ENCODE measurements around the gene MAD1L1. TPM values are rescaled to one million over a fixed set of nuclear protein-coding genes. Genes with fewer than 3 reads are reported as not detected.

Gene MAD1L1
- total RNA-seq, 2 donors from 2014 or later, result 59.1 to 61.4 TPM

GRCh38 chr7:2072798-2073197, 159.9 kb downstream of the MAD1L1 start:
- Histone ChIP-seq H3K36me3 (ENCODE audit: control insufficient read depth, insufficient read depth, low read length) (peaks cover 7% of the 10 kb centered on the region), H3K27me3 (ENCODE audit: control insufficient read depth, insufficient read depth, low read length, poor library complexity, severe bottlenecking) (no peaks in the 10 kb centered on the region), H3K4me1 (ENCODE audit: control insufficient read depth, insufficient read depth, low read length) (no peaks in the 10 kb centered on the region), H3K9me3 (ENCODE audit: control insufficient read depth, low read length) (no peaks in the 10 kb centered on the region), H3K9ac (ENCODE audit: extremely low read depth, low read length, poor library complexity, severe bottlenecking) (no peak overlapping the region), H3K4me3 (ENCODE audit: low read length) (no peak overlapping the region), H3K27ac (ENCODE audit: low read depth, low read length) (peak overlapping the region; percentile 36)
- TF ChIP-seq, protein P1, sequence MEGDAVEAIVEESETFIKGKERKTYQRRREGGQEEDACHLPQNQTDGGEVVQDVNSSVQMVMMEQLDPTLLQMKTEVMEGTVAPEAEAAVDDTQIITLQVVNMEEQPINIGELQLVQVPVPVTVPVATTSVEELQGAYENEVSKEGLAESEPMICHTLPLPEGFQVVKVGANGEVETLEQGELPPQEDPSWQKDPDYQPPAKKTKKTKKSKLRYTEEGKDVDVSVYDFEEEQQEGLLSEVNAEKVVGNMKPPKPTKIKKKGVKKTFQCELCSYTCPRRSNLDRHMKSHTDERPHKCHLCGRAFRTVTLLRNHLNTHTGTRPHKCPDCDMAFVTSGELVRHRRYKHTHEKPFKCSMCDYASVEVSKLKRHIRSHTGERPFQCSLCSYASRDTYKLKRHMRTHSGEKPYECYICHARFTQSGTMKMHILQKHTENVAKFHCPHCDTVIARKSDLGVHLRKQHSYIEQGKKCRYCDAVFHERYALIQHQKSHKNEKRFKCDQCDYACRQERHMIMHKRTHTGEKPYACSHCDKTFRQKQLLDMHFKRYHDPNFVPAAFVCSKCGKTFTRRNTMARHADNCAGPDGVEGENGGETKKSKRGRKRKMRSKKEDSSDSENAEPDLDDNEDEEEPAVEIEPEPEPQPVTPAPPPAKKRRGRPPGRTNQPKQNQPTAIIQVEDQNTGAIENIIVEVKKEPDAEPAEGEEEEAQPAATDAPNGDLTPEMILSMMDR (conservative IDR thresholded peaks at IDR 0.05), result no peak
- 89 to 92% methylated on average over 7 to 13 of the region's 13 CpGs for WGBS, 2 experiments (ENCODE audit: insufficient coverage in 1 of 2, insufficient read length in 1 of 2)
- DNase-seq, result no peak
- Mint-ChIP-seq H3K27ac (no peak overlapping the region), H3K4me1 (no peaks in the 10 kb centered on the region), H3K27me3 (ENCODE audit: insufficient read depth) (no peaks in the 10 kb centered on the region), H3K9me3 (no peaks in the 10 kb centered on the region), H3K36me3 (ENCODE audit: low read depth) (peaks cover 8% of the 10 kb centered on the region), H3K4me3 (no peak overlapping the region)

GRCh38 chr7:2072042-2072441, 160.7 kb downstream of the MAD1L1 start:
- no peaks in the 10 kb centered on the region for H3K9me3 Mint-ChIP-seq

DNA sequence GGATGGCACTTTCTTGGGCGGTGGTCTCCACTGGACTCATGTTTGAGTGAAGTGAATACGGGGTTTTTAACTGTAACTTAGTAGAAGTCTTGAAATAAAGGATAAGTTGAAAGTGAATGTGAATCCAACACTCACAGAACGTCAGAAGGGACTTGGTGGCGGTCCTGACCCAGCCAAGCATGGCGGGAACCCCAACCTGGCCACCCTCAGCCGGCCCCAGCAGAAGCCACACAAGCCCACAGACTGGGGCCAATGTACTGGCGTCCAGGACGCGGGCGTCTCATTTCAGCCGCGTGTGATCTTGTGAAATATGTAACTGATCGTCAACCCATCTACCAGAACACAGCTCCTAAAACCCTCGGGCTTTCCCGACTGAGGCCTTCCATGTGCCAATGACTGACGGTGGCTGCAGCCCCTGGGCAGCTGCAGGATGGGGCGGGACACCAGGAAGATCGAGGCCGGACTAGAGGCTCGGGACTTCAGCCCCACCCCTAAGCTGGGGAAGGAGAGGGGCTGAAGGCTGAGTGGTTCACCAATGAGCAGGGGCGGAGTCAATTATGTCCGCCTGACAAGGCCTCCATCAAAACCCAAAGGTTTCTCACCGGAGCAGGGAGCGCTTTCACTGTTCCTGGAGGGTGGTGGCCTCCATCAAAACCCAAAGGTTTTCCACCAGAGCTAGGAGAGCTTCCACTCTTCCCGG, 161.5 kb downstream of the MAD1L1 start:
- Histone ChIP-seq H3K36me3 (ENCODE audit: control insufficient read depth, insufficient read depth, low read length) (no peaks in the 10 kb centered on the region), H3K4me3 (ENCODE audit: low read length) (no peak overlapping the region), H3K9me3 (ENCODE audit: control insufficient read depth, low read length) (no peaks in the 10 kb centered on the region), H3K9ac (ENCODE audit: extremely low read depth, low read length, poor library complexity, severe bottlenecking) (no peak overlapping the region), H3K4me1 (ENCODE audit: control insufficient read depth, insufficient read depth, low read length) (no peaks in the 10 kb centered on the region), H3K27ac (ENCODE audit: low read depth, low read length) (no peak overlapping the region), H3K27me3 (ENCODE audit: control insufficient read depth, insufficient read depth, low read length, poor library complexity, severe bottlenecking) (no peaks in the 10 kb centered on the region)
- Mint-ChIP-seq H3K4me1 (no peaks in the 10 kb centered on the region), H3K36me3 (ENCODE audit: low read depth) (peaks cover 11% of the 10 kb centered on the region), H3K27ac (no peak overlapping the region), H3K9me3 (no peaks in the 10 kb centered on the region), H3K4me3 (no peak overlapping the region), H3K27me3 (ENCODE audit: insufficient read depth) (no peaks in the 10 kb centered on the region)
- TF ChIP-seq, protein P1 (conservative IDR thresholded peaks at IDR 0.05), result no peak
- 94 to 99% methylated on average over 20 to 25 of the region's 25 CpGs for WGBS, 2 experiments (ENCODE audit: insufficient coverage in 1 of 2, insufficient read length in 1 of 2)
- DNase-seq, result no peak

More at GRCh38 chr7:2072042-2072441, 160.7 kb downstream of the MAD1L1 start:
- TF ChIP-seq, protein P1 (conservative IDR thresholded peaks at IDR 0.05), result no peak
- Histone ChIP-seq H3K9me3 (ENCODE audit: control insufficient read depth, low read length) (no peaks in the 10 kb centered on the region), H3K4me3 (ENCODE audit: low read length) (no peak overlapping the region), H3K27ac (ENCODE audit: low read depth, low read length) (no peak overlapping the region), H3K27me3 (ENCODE audit: control insufficient read depth, insufficient read depth, low read length, poor library complexity, severe bottlenecking) (no peaks in the 10 kb centered on the region), H3K9ac (ENCODE audit: extremely low read depth, low read length, poor library complexity, severe bottlenecking) (no peak overlapping the region), H3K36me3 (ENCODE audit: control insufficient read depth, insufficient read depth, low read length) (peaks cover 7% of the 10 kb centered on the region), H3K4me1 (ENCODE audit: control insufficient read depth, insufficient read depth, low read length) (no peaks in the 10 kb centered on the region)
- no peaks in the 10 kb centered on the region for H3K27me3 Mint-ChIP-seq (ENCODE audit: insufficient read depth)
- H3K27ac Mint-ChIP-seq, result peak overlapping the region; percentile 12
- WGBS, 2 experiments (ENCODE audit: insufficient coverage in 1 of 2, insufficient read length in 1 of 2), result 91 to 98% methylated on average over 6 to 12 of the region's 12 CpGs
- no peak overlapping the region for H3K4me3 Mint-ChIP-seq
- H3K36me3 Mint-ChIP-seq (ENCODE audit: low read depth), result peaks cover 11% of the 10 kb centered on the region
- no peaks in the 10 kb centered on the region for H3K4me1 Mint-ChIP-seq
- DNase-seq, result no peak

Measured in endodermal cell (in vitro differentiated cells).